GM23338 (cell line): Measurements from ENCODE around the gene EZR.

Source experiments
- CREB1 ChIP-seq: fragments of 250-450 bp; sonication (Bioruptor Pico); IDR thresholded peaks from 2 replicates; pipeline ENCODE4 v1.5.0; 2020; ENCODE audit warnings: low read depth, mild to moderate bottlenecking, moderate library complexity
- CTCF ChIP-seq, 2 experiments: fragments of 200-600 bp in 1 of 2; sonication (generic) in 1 of 2; conservative IDR thresholded peaks; 2 replicates each; pipeline versions ENCODE4 v1.5.1 to v1.6.1; 2016 to 2017; ENCODE audit warnings: antibody characterized with exemption in 2 of 2, low read depth in 2 of 2, mild to moderate bottlenecking in 2 of 2, moderate library complexity in 1 of 2
- ETS1 ChIP-seq: IDR thresholded peaks from 2 replicates; pipeline ENCODE4 v1.6.1; 2016; ENCODE audit warnings: antibody characterized with exemption
- EZH2 ChIP-seq: fragments of 200-600 bp; sonication (generic); IDR thresholded peaks from one replicate; pipeline ENCODE4 v1.8.0; 2017; ENCODE audit warnings: antibody characterized with exemption, mild to moderate bottlenecking, low read depth; ENCODE audit not compliant: unreplicated experiment
- EZH2phosphoT487 ChIP-seq: fragments of 200-600 bp; sonication (generic); IDR thresholded peaks from one replicate; pipeline ENCODE4 v1.8.1; 2018; ENCODE audit warnings: antibody characterized with exemption; ENCODE audit not compliant: unreplicated experiment
- JUNB ChIP-seq: IDR thresholded peaks from one replicate; pipeline ENCODE4 v1.6.1; 2016; ENCODE audit warnings: antibody characterized with exemption; ENCODE audit not compliant: unreplicated experiment
- NANOG ChIP-seq: IDR thresholded peaks from 2 replicates; pipeline ENCODE4 v1.6.1; 2016; ENCODE audit warnings: antibody characterized with exemption, borderline replicate concordance
- POLR2AphosphoS5 ChIP-seq: IDR thresholded peaks from 2 replicates; pipeline ENCODE4 v1.6.1; 2016; ENCODE audit warnings: antibody characterized with exemption, low read depth
- REST ChIP-seq: IDR thresholded peaks from one replicate; pipeline ENCODE4 v1.6.1; 2018; ENCODE audit warnings: antibody characterized with exemption; ENCODE audit not compliant: unreplicated experiment
- STAT1 ChIP-seq: IDR thresholded peaks from one replicate; pipeline ENCODE4 v1.6.1; 2016; ENCODE audit warnings: antibody characterized with exemption; ENCODE audit not compliant: unreplicated experiment
- ZNF114 ChIP-seq: fragments of 250-450 bp; sonication (Bioruptor Pico); IDR thresholded peaks from 2 replicates; pipeline ENCODE4 v1.5.0; 2020; ENCODE audit warnings: mild to moderate bottlenecking, moderate library complexity
- ZNF462 ChIP-seq: fragments of 250-450 bp; sonication (Bioruptor Pico); IDR thresholded peaks from 2 replicates; pipeline ENCODE4 v1.5.0; 2020; ENCODE audit warnings: mild to moderate bottlenecking, moderate library complexity

GRCh38 chr6:158758451-158758860 is 60.7 kb downstream of the EZR start:
- no peak for TF ChIP-seq CTCF (conservative IDR thresholded peaks at IDR 0.05; ENCODE audit: low read depth in 2 of 2)
- no peak for TF ChIP-seq POLR2AphosphoS5
- TF ChIP-seq REST = no peak
- TF ChIP-seq EZH2phosphoT487 = no peak
- TF ChIP-seq ETS1 = no peak
- no peak for TF ChIP-seq EZH2
- no peak for TF ChIP-seq JUNB
- TF ChIP-seq STAT1 = no peak
- TF ChIP-seq ZNF462 (CRISPR knock-in tag) = no peak
- no peak for TF ChIP-seq CREB1 (CRISPR knock-in tag)
- no peak for TF ChIP-seq NANOG
- no peak for TF ChIP-seq ZNF114 (CRISPR knock-in tag)
